ENCODE measurements around the gene ZMYM3. TPM values are rescaled to one million over a fixed set of nuclear protein-coding genes. Genes with fewer than 3 reads are reported as not detected.
A peak's percentile ranks its signal among the peaks of the same experiment; 100 is the strongest.
"Not testable (repeated sequence)": the region's sequence is repeated elsewhere in the genome, so short reads cannot be mapped to it uniquely, and the experiment has no call there.

The ZMYM3 gene
- total RNA-seq (ENCODE audit: insufficient read depth, low replicate concordance), result 14.2 TPM

DNA sequence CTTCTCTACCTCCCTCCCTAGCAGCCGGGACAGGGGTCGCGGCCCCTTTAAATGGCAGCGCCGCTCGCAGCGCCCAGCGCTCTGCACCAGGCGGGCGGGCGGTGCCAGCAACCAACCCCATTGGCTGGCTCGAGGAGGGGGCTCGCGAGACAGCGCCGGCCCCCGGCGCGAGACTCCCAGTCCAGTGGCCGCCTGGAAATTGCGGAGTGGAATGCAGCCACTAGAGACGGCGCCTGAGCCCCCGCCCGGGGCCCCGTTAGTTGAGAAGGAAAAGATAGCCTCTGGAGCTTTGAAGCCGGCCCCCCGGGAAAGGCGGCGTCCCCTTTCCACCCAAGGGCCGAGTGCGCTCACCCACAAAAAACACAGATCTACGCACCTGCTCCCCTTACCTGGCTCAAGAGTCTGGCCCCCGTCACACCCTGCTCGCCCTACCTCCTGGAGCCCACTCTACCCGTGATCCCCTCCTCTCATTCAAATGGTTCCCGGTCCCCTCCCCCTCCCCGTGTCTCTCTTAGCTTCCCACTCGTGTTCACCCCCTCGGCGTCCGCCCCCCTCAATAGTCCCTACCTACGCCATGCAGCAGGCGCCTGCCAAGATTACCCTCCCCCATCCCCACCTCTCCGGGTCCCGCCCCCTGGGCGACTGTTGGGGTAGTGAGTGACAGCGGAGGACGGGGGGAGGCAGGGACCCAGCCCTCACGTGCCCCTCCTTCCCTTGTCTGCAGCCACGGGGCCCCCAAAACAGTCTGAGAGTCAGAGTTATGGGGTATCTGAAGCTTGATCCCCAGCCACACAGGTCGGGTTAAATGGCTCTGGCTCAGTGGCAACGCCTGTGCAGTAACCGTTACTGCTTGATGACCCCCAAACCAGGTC lies at the start of gene ZMYM3:
ZMYM3 (minus strand) TSS at position 49 of the 872 bp plus-strand sequence. CDS start 885 bp downstream, outside the sequence.
- peak; percentile 91 for DNase-seq (ENCODE audit: low spot score)

DNA sequence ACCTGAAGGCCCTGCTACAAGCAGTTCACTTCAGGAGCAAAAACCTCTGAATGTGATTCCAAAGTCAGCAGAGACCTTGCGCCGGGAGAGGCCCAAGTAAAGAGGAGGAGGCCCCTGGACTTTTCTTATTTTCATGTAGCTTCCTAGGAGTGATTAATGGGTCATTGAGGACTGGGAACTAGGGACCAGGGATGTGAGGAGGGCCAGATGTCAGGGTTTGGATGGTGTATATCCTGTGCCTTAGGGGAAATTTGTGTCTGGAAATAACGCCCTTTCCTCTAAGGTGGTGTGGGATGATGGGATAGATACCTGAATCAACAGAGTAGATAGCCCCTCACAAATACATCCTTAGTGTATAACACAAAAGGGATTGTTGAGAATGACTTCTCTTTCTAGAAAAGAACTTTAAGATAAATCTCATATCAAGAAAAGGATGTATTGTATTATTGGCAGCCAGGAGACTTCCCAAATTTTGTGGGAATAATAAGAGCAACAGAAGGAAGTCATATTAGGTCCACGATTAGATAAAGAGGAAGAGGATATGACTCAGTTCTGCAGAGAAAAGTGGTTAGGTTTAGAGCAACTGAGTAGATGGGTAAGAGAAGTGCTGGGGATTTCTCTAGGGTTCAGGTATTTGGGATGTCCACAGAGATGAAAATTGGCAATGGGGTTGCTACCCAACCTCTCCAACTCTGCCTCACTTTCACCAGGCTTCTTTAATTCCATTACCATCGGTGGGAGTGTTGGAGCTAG lies 48.7 kb upstream of the ZMYM3 start:
- DNase-seq (ENCODE audit: low spot score), result no peak

DNA sequence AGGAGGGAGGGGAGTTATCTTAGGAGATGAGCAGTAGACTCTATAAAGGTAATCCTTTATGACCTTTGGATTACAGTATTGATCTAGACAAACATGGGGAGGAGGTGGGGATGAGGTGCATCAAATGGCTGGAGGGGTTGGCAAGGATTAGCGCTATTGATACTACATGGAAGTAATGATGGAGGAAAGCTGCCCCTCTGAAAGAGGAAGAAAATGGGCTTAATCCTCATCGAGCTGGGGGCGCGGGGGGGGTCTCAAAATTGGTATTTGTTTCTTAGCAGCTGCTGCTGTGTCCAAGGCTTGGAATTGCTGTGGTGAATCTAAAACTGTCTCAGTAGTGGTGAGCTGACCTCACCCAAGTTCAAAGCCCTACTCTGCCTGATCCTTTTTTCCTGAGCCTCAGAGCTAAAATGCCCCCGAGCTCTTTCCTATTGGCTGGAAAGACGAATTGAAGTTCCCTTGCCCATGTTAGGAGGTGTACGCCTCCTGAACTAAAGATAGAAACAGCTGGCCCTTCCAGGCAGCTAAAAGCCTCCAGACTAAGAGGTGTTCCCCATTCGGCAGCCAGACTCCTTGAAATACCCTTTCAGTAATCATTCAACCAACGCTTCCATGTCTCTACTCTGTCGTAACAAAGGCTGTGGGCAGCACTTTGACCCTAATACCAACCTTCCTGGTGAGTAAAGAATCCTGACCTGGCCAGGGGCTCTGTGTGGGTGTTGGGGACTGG lies 47.4 kb upstream of the ZMYM3 start, which contains the start of gene ITGB1BP2:
ITGB1BP2 (plus strand) TSS at position 556 of the 730 bp plus-strand sequence; CDS start at position 613, 57 bp downstream.
- peak; percentile 83 for DNase-seq (ENCODE audit: low spot score)

DNA sequence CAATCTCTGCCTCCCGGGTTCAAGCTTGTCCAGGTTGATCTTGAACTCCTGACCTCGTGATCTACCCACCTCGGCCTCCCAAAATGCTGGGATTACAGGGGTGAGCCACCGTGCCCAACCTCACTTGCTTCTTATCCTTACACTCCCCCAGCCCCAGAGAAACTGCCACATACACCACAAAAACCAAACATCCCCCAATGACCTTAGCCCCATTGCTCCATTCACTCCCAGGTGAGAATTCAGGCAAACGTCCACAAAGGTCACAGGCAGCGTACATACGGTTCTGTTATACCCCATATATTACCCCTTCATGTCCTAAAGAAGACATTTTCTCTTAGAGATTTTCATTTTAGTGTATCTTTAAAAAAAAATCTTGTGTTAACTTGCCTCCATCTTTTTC lies 46.6 kb upstream of the ZMYM3 start:
- DNase-seq (ENCODE audit: low spot score), result not testable (repeated sequence)

DNA sequence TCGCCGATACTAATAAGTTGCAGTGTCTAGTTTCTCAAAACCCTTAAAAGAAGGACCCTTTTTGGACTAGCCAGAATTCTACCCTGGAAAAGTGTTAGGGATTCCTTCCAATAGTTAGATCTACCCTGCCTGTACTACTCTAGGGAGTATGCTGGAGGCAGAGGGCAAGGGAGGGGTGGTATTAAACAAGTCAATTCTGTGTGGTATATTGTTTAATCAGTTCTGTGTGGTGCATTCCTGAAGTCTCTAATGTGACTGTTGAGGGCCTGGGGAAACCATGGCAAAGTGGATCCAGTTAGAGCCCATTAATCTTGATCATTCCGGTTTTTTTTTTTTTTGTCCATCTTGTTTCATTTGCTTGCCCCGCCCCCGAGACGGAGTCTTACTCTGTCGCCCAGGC lies 46.1 kb upstream of the ZMYM3 start:
- DNase-seq (ENCODE audit: low spot score), result not testable (repeated sequence)

DNA sequence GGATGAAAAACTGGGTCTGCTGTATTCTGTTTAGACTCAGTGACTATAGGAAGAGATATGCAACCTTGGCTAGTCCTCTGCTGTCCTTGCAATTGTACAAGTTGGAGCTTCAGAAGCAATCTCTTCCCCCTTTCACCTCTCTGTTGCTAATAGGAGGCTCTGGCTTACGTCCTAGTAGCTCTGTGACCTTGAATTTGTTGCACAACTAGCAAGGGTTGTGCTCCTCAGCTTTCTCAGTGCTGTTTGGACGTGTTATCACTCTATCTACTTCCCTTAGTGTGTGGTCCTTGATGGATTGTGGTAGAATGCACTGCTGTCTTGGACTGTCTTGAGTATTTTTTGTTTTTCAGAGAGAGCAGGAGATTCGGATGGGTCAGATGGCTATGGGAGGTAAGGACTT lies 44.2 kb upstream of the ZMYM3 start:
- no peak for DNase-seq (ENCODE audit: low spot score)

DNA sequence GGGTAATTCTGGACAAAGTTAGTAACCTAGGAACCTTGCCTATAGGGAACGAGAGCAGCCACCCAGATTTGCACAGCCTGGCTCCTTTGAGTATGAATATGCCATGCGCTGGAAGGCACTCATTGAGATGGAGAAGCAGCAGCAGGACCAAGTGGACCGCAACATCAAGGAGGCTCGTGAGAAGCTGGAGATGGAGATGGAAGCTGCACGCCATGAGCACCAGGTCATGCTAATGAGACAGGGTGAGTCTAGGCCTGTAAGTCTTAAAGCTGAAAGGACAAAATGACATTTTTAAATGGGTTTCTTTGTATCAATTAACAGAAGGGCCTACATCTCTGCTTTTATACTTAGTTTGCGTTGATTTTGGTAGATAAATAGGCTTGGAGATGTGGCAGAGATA lies 42.9 kb upstream of the ZMYM3 start:
- no peak for DNase-seq (ENCODE audit: low spot score)

DNA sequence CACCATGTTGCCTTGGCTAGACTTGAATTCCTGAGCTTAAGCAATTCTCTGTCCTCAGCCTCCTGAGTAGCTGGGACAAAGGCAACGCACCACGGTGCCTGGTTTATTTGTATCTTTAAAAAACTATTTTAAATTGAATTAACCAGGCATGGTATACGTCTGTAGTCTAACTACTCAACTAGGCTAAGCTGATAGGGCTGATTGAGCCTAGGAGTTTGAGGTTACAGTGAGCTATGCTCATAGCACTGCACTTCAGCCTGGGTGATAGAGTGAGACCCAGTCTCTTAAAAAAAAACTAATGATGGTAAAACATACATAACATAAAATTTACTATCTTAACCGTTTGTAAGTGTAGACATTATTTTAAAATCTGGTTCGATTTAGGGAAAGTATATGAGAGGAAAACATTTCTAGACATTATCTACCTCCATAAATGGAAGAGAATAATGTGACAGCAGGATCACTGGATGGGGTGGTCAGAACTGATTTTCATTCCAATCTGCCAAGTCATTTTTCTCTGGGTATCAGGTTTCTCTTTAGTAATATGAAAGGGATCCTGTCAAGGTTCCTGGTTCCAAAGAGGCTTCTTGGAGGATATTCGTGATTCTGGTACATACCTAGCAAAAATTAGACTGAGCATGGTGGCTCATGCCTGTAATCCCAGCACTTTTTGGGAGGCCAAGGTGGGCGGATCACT lies 38.9 kb upstream of the ZMYM3 start:
- no peak for DNase-seq (ENCODE audit: low spot score)

DNA sequence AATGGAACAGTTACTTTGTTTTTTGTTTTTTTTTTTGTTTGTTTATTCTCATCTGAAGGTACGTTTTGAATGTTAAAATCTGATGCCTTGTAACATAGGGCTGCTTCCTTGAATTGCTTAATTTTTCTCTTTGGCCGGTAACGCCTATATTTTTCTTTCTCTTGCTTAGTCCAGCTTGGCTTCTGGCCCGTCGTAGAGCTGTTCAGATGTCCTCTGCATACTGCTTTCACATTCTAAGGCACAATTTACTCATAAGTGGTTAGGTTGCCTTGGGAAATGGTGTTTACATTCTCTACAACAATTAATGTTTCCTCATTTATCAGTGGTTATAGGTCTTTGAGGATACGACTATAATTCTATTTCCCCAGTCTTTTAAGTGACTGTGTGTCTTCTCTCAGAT lies 37.4 kb upstream of the ZMYM3 start:
- no peak for DNase-seq (ENCODE audit: low spot score)

DNA sequence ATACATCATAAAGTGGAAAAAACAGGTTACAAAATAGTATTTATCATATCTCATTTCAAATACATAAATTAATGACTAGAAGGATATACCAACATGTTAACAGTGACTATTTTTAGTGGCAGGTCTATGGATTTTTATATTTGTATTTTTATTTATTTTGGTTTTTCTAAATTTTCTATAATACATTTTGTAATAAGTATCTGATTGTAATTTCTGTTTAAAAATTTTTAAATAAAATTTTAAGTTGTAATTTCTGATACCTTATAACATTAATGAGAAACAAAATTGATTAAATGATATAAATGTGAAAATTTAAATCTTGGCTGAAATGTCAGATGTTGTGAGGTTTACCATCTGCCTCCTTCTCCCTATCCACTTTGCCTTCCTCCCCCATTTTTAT lies 32.0 kb upstream of the ZMYM3 start:
- DNase-seq (ENCODE audit: low spot score), result no peak

DNA sequence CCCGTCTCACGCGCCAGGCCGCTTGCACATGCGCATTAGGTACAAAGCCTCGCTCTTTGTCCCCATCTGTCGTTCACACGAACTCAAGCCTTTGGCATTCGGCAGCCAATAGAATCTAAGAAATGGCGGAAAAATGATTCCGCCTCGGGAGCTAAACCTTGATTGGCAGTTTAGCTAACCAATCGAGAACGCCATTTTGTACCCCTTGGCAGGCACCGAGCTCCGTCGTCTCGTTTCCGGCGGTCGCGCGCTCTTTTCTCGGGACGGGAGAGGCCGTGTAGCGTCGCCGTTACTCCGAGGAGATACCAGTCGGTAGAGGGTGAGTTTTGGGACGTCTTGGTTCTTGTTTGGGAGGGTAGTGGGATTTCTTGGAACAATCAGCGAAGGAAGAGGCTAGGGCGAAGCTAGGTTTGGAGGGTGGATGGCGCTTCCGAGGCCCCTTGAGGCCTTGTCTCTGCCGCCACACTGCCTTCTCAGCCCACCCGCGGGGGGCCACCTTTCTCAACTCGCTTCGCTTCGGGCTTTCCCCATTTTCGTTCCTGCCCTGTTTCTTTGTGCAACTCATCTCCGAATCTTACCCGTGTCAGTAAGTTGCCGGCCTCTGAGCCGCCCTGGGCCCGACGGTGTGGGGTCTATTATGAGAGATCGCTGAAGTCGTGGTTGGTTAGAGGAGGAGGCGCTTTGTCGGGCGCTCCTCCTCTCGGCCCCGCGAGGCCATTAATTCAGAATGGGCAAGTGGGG lies 29.6 kb upstream of the ZMYM3 start, which contains the start of gene NONO:
NONO (plus strand) TSS at position 233 of the 741 bp plus-strand sequence. CDS start 7,003 bp downstream, outside the sequence.
- DNase-seq (ENCODE audit: low spot score), result peak; percentile 98

DNA sequence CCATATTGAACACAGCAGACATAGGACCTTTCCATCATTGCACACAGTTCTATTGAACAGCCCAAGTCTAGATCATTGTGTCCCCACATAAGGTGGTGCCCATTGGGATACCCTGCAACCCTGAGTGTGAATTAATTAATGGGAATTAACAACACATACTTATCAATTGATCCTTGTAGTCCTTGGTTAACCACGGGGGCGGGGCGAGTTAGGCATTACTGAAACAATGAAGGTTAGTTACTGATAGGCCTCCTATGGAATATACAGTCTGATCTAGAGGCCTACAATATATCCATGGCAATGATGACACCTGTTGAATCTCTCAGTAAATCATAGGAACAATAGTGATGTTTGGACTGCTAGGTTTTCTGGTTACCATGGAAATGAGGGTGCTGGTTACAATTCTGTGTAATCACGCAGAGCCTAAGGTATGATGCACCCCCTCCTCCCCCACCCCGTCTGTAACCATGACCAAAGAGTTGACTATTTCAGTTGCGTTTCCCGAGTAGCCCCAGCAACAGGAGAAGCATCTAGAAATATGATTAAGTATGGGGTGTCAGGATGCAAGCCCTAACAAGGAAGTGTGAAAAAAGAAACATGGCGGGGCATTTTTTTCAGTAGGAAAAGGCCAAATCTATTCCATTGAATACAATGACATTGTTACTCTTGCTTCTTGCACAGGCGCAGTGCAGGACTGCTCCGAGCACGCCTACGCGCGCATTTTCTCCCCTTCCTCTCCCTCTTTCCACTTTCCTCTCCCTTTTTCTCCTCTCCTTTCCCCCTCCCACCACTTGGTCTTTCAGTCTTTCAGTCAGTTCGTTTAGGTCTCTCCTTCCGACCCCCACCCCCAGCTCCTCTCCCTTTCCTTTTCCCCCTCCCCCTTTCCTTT lies 28.8 kb upstream of the ZMYM3 start:
- DNase-seq (ENCODE audit: low spot score), result no peak

DNA sequence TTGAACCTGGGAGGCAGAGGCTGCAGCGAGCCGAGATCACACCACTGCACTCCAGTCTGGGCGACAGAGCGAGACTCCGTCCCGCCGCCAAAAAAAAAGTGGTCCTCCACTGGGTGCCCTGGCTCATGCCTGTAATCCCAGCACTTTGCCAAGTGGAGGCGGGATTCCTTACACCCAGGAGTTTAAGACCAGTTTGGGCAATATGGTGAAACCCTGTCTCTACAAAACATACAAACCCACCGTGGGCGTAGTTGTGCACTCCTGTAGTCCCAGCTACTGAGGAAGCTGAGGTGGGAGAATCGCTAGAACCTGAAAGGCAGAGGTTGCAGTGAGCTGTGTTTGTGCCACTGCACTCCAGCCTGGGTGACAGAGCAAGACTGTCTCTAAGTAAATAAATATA lies 27.4 kb upstream of the ZMYM3 start:
- not testable (repeated sequence) for DNase-seq (ENCODE audit: low spot score)

DNA sequence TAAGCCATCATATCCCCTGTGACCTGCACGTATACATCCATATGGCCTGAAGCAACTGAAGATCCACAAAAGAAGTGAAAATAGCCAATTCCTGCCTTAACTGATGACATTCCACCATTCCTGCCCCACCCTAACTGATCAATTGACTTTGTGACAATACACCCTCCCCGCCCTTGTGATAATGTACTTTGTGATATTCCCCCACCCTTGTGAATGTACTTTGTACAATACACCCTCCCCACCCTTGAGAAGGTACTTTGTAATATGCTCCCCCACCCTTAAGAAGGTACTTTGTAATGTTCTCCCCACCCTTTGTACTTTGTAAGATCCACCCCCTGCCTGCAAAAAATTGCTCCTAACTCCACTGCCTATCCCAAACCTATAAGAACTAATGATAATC lies 18.4 kb upstream of the ZMYM3 start:
- DNase-seq (ENCODE audit: low spot score), result not testable (repeated sequence)

DNA sequence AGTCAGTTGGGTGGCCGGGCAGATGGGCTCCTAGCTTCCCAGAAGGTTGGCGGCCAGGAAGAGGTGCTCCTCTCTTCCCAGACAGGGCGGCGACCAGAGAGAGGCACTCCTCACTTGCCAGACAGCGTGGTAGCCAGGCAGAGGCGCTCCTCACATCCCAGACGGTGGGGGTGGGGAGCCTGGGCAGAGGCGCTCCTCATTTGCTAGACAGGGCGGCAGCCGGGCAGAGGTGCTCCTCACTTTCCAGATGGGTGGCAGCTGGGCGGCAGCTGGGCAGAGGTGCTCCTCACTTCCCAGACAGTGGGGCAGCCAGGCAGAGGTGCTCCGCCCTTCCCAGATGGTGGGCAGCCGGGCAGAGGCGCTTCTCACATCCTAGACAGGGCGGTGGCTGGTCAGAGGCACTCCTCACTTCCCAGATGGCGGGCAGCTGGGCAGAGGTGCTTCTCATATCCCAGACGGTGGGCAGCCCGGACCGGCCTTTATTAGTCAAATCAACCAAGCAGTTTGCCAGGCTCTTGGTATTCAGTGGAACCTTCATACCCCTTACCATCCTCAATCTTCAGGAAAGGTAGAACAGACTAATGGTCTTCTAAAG lies 16.0 kb upstream of the ZMYM3 start:
- no peak for DNase-seq (ENCODE audit: low spot score)

DNA sequence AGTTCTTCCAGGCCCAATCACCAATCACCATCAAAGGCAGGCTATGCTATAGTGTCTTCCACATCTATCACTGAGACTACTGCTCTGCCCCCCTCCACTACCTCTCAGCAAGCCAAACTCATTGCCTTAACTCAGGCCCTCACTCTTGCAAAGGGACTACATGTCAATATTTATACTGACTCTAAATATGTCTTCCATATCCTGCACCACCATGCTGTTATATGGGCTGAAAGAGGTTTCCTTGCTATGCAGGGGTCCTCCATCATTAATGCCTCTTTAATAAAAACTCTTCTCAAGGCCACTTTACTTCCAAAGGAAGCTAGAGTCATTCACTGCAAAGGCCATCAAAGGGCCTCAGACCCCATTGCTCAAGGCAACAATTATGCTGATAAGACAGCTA lies 14.7 kb upstream of the ZMYM3 start:
- DNase-seq (ENCODE audit: low spot score), result not testable (repeated sequence)

DNA sequence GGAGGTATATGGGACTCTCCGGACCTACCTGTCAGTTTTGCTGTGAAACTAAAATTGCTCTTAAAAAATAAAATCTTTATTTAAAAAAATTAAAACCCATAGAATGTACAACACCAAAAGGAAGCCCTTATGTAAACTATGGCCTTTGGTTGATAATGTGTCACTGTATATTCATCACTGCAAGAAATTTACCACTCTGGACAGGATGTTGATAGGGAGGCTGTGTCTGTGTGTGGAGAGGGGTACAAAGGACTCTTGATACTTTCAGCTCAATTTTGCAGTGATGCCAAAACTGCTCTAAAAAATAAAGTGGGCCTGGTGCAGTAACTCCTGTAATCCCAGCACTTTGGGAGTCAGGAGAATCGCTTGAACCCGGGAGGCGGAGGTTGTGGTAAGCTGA lies 2.9 kb upstream of the ZMYM3 start:
- DNase-seq (ENCODE audit: low spot score), result no peak

DNA sequence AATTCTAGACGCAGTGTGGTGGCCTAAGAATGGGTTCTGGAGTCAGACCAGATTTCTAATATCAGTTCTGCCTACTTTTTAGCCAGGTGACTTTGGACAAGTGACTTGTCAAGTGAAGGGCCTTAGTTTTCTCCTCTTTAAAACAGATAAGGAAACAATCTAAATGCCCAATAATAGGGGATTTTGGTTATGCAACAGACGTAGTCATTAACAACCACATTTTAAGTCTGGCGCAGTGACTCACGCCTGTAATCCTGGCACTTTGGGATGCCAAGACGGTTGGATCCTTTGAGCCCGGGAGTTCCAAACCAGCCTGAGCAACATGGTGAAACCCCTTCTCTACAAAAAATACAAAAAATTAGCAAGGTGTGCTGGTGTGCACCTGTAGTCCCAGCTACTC lies 2.1 kb upstream of the ZMYM3 start:
- DNase-seq (ENCODE audit: low spot score), result no peak
